GM21381 (cell line): Measurements from ENCODE around the gene CCDC15.
"Not testable (repeated sequence)": the region's sequence is repeated elsewhere in the genome, so short reads cannot be mapped to it uniquely, and the experiment has no call there.

Source experiments
- ATAC-seq: cut with Tn5 transposase; IDR thresholded peaks from one replicate; pipeline ENCODE4 v1.9.1; 2021; ENCODE audit warnings: mild to moderate bottlenecking, moderate library complexity; ENCODE audit not compliant: unreplicated experiment

CCDC15 gene

DNA sequence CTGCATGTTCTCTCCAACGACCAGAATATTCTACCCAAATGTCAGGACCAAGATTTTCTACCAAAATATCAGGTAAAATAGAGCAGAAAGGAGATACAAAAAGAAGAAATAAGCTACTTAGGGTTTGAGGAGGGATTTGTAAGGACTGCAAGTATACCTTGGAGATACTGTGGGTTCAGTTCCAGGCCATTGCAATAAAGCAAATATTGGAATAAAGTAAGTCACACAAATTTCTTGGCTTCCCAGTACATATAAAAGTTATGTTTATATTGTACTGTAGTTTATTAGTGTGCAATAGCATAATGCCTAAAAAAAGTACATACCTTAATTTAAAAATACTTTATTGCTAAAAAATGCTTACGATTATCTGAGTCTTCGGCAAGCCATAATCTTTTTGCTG is 34.1 kb downstream of the CCDC15 start:
- no peak for ATAC-seq

DNA sequence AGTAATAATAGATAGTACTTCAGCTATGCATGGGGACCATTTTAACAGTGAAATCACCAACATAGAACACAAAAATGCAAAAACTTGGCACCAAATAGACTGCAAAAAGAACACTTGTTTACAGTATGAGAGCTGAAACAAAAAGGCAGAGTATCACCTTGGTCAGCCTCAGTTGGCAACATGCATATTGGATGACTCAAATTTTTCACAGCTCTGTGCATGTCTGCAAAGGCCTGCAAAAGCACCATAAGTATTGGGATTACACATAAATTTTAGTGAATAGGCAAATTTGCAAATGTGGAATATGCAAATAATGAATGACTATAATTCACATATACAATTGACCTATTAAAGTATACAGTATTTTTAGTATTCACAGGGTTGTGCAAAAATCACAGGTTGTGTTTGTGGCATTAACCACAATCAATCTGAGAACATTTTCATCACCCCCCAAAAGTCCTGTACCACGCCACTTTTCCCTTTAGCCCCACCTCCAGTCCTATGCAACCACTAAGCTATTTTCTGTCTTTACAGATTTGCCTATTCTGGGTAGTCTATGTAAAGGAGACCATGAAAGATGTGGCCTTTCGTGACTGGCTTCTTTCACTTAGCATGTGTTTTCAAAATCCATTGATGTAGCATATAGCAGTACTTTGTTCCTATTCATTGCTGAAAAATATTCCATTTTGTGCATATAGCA is 47.2 kb downstream of the CCDC15 start:
- no peak for ATAC-seq

DNA sequence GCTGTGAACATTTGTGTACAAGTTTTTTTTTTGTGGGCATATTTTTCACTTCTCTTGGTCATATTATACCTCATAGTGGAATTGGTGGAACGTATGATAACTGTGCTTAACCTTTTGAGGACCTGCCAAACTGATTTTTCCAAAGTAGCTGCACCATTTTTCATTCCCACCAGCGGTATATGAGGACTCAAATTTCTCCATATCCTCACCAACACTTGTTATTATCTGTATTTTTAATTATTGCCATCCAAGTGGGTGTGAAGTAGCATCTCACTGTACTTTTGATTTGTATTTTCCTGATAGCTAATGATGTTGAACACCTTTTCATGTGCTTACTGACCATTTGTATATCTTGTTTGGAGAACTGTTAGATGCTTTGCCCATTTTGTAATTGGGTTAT is 47.8 kb downstream of the CCDC15 start:
- no peak for ATAC-seq

DNA sequence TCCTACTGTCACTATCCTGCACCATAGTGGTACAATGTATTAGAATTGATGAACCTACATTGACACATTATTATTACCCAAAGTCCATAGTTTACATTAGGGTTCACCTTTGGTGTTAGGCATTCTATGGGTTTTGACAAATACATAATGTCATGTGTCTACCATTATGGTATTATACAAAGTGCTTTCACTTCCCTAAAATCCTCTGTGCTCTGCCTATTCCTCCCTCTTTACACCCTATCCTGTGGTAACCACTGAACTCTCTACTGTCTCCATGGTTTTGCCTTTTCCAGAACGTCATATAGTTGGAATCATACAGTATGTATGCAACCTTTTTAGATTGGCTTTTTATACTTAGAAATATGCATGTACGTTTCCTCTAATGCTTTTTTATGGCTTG is 51.5 kb downstream of the CCDC15 start:
- ATAC-seq, result no peak

DNA sequence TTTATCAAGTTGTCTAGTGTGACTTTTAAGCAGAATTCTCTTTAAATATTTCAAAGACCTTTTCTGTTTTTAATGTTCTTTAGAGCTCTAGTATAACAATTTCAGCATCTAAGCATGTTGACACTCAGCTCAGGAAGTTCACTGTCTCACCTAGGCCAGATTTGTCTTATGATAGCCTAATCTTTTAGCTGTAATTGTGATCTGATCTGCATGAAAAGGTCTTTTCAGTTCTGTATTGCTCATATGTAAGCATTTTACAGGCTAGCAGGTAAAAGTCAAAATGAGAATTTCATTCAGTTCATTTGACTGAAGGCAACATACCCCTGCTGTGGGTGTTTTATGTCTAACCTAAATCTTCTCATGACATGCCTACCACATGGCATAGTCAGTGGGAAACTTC is 62.4 kb downstream of the CCDC15 start:
- ATAC-seq, result no peak

DNA sequence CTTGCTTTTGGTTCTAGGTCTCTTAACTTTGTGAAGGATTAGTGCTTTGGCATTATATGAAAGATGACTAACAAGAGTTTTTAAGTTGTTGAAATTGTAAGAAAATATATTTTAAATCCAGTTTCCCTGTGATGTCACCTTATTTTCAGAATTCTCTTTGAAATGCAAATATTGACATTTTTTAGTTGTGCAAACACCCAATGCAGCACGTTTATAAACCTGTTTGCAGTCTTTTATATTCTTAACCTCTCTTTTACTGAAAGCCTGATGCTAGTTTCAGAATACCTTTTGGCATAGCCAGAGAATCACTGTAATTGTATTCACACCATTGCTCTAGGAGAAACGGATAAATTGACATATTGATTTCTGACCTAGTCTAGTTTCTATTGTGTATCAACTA is 66.3 kb downstream of the CCDC15 start:
- ATAC-seq, result no peak

DNA sequence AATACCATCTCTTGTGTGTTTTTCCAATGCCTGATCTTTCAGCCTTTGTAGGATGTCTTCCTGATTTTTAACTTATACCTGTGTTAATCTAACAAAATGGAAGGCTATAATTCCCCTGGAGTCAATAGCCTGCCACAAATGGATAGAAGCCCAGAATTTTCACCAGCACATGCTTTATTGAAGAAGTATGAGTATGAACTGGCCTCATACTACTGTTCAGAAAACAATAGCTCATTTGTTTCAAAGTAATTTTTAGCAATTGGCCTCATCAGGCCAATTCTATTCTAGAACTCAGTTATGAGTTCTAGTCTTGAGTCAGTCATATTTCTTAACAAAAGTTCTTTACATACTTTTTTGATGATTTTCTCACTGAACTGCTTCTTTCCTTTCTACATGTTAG is 68.5 kb downstream of the CCDC15 start:
- no peak for ATAC-seq

DNA sequence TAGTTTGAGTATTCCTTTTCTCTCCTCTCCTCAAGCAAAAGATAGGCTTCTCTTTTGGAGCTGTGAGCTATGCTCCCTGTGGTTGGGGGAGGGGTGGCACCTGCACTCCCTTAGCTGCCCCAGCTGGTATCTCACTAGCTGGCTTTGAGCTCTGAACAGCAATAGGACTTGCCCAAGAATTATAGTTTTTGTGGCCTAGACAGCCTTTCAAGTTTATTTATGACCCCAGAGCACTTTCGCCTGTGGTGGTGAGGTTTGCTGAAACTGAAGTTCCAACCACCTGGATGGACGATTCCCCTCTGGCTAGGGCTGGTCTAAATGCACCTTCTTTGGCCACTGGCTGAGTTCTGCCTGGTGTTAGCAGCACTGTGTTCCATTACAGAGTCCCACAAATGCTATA is 72.0 kb downstream of the CCDC15 start:
- ATAC-seq, result no peak

DNA sequence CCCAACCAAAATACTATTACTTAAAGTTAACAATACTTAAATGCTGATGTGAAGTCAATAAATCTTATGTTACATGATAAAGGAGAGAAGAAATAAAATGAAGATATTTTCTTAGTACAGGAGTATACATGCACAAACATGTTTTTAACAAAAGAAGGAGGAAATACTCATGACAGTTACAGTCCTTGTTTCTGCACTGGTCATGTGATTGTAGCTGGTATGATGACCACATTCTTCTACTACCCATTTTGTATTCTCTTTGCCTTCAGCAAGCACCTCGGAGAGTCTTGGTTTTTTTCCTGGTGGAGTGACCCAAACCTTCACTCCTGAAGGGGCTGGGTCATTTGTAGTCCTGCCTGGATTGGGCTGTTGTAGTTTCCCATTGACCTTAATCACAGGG is 75.4 kb downstream of the CCDC15 start:
- ATAC-seq, result not testable (repeated sequence)

DNA sequence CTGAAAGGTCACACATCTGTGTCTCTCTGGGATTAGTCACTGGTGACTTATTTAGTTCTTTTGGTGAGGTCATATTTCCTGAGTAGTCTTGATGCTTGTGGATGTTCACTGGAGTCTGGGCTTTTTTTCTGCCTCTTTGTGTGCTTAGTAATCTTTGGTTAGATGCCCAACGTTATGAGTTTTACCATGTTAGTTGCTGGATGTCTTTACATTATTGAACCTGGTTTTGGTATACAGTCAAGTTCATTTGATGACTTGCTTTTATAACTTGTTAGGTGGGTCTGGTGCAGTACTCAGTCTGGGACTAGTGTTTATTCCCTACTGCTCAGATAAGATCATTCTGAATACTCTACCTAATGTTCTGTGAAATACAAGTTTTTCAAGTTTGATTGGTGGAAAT is 82.9 kb downstream of the CCDC15 start:
- no peak for ATAC-seq

DNA sequence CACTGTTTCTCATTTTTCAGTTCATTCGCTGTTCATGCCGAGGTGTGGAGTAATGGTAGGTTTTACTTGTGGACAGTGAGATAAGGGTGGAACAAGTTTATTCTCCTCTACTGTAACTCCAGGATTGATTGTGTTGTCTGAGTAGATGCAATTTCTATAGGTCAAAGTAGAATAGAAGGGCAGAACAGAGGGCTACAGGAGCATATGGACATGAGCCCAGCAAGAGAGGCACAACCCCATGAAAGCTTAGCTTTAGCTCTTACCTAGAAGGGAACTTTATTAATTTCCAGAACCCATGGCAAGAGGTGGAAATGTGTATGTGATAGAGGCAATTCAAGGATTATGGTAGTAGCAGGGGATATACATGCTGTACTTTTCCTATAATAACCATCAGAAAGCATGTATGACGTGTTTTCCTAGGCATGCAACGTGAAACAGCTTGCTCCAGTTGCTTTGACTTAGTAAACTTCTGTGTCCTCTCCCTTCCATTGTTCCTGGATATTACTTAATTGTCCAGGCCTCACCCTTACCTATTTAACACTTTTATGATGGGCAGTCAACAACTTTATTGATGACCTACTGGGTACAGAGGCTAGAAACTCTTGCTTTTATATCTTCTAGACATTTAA is 95.3 kb downstream of the CCDC15 start:
- no peak for ATAC-seq

DNA sequence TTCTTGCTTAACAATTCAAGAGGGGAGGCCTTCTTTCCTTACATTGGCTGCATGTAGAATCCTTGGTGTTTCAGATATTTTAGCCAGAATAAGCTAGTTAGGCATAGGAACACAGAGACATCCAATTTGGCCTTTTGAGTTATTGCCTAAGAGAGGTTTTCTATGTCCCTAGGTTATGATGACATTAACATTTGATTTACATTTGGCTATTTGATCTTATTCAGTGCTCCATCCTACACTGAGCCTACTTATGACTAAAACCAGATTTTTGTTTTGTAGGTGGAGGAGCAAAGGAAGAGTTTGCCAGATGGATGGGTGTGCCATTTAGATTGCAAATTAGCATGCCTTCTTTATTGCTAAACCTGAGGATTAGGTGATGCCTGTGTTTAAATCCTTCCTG is 98.0 kb downstream of the CCDC15 start:
- no peak for ATAC-seq

DNA sequence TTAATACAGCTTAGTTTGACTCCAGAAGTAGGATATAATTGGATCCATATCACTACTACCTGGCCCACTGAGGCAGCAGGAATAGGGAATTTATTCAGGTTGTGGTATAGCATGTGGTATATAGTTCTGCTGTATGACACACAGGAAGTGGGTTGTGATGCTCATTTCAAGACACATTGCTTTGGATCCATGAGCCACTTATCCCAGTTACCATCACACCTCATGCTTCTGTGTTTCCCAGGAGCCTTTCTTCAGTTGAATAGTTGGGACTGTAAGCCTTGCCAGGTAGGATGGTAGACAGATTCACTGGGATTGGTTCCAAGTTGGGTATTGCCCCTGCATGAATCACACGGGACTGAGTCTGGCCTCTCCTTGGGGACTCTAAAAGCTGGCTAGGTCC is 99.2 kb downstream of the CCDC15 start:
- ATAC-seq, result no peak

DNA sequence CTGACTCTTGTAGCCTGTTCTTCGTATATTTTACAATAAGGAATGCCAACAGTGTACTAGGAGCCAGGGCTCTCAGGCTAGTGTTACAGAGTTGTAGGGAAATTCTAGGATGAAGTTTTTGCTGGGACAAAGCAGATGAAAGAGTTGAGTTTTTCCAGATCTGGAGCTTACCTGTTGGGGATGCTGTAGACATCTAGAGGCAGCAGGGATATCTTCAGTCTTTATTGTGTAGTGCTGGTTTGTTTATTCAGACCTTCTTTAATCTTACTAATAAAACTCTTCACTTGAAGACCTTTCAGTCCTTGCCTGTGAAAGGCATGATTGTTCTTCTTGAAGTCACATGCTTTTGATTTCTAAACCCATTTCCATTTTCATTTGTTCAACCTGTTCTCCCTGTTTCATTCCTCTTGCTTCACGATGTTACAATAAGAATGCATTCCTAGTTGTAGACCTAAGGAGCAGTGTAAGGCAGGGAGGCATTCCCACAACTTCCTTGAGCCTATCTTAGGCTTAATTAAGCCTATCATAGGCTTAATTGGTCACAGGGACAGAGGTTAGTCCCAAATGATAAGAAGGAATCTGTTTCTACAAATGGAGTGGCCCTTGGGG is 101.2 kb downstream of the CCDC15 start:
- ATAC-seq, result no peak

DNA sequence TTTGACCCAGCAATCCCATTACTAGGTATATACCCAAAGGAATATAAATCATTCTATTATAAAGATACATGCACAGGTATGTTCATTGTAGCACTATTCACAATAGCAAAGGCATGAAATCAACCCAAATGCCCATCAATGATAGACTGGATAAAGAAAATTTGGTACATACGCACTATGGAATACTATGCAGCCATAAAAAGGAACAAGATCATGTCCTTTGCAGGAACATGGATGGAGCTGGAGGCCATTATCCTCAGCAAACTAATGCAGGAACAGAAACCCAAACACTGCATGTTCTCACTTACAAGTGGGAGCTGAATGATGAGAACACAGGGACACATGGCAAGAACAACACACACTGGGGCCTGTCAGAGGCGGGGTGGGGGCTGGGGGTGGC is 102.1 kb downstream of the CCDC15 start:
- not testable (repeated sequence) for ATAC-seq

DNA sequence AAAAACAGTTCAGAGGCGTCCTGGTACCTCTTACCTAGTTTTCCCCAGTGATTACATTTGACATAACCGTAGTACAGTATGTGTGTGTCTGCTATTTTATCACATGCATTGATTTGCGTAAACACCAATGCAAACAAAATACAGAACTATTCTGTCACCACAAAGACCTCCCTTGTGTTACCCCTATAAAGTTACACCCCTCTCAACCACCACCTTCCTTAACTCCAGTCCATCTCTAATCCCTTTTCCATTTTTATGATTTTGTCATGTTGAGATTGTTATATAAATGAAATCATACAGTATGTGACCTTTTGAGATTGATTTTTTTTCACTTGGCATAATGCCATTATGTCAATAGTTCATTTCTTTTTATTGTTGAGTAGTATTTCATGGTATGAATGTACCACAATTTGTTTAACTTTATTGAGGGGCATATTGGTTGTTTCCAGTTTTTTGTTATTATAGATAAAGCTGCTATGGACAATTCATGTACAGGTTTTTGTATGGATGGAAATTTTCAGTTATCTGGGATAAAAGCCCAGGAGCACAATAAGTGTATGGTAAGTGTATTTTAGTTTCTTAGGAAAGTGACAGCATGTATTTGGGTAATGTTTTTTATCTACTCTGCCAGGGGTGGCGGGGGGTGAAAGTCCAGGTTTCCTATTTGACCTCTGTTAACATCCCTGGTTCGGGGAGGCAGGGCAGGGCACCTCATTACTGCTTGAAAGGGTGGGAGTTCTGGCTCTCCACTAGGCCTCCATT is 103.1 kb downstream of the CCDC15 start:
- ATAC-seq, result no peak

DNA sequence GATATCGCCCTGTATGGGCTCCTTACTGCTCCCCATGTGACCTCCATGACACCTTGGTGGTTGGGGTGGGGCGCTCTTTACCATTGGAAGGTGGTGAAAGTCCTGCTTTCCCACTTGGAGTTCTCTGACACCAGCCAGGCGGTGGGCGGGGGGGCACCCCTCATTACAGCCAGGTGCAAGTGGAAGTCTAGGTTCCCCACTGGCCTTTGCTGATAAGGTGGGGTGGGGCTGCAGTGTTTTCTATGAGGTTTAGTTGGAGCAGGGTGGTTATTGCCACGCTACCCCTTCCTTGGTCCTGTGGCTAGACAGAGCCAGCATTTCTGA is 103.7 kb downstream of the CCDC15 start:
- no peak for ATAC-seq

DNA sequence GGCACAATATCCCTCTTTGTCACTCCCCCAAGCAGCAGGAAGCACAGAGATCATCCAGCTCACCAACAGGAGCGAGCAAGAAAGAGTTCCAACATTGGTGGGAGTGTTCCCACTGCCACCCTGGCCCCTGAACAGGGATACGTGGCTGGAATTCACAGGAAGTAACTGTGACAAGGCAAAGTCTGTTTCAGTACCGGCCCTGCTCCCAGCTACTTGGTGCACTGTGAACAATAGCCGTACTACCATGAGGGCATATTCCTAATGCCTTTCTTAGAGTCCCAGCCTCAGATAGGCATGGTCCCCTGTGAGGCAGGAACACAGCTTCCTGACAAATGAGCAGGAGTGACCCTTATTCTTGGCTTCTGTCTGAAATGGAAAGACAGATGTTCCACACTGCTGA is 107.3 kb downstream of the CCDC15 start:
- ATAC-seq, result no peak

DNA sequence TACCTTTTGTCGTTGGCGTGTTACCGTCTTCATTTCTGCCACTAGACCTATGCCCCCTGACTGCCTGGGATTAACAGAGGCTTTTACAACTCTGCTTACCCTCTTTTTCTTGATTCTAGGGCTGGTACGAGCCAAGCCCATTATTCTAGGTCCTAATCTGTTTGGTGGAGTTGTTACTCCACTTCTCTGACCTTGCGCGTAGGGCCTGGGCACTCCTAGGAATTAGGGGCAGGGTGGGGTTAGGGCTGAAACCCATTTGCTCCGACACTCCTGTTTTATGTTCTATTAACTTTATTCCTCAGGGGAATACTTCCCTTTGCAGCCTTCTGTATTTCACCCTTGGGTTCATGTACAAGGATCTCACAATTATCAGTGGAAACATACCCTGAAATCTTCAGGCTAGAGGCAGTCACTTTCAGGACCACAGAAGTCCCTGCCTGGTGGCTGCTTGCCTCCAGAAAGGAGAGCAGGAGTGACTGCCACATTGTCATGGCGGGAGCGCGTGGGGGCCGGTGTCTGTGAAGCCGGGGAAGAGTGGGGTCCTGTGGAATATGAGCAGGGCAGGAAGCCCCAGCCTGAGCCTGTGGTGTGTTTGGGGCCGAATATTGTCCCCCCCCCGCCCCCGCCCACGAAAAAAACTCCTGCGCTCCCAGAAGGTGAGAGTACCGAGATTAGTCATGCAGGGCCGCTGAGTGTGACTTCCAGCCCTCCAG is 108.4 kb downstream of the CCDC15 start:
- ATAC-seq, result no peak

DNA sequence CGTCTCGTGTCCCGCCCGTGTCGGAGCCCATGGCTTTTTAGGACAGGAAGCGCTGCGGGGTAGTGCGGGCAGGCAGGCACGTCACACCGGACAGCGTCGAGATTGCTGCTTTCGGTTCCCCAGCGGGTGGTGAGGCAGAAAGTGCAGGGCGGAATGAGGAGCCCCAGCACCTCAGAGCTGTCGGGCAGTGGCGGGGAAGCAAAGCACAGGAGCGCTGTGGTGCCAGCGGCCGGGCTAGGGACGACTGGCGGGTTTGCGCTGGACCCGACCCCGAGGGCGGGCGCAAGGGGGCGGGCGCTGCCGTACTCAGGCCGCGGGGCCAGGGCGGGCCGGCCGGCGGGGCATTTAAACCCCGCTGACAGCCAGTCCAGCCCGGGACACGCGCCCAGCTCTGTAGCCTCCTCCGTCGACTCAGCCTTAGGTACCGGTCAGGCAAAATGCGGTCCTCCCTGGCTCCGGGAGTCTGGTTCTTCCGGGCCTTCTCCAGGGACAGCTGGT is 109.0 kb downstream of the CCDC15 start, which contains the start of gene SLC37A2:
SLC37A2 (plus strand) TSS at position 375 of the 498 bp plus-strand sequence; CDS start at position 438, 63 bp downstream.
- peak; percentile 86 for ATAC-seq
